SH-SY5Y (cell line): ENCODE measurements around the gene HECTD4.

ENCODE experiments used
- GATA2 ChIP-seq: IDR thresholded peaks from 2 replicates; pipeline ENCODE4 v1.6.1; 2011; ENCODE audit warnings: mild to moderate bottlenecking, low read depth, low read length
- GATA3 ChIP-seq: IDR thresholded peaks from 2 replicates; pipeline ENCODE4 v1.6.1; 2011; ENCODE audit warnings: low read depth, mild to moderate bottlenecking, low read length, moderate library complexity

HECTD4 gene

DNA sequence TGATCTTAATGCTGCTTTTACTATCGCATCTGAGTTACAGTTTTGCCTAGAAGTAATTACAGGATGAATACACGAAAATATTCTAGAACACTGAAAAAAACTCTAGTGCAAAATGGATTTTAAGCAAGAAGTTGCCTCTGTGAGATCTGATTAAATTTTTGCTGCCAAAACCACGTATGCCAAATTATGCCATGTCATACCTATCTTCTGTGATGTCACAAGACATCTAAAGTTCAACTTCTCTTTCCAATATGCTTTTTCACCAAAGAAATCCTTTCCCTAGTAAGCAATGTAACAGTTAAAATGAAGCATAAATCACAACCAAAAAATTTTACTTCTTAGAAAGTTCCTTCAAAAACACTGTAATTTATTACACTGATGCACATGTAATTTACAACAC lies 39.6 kb downstream of the HECTD4 start:
- no peak for TF ChIP-seq GATA3
- no peak for TF ChIP-seq GATA2

GRCh38 chr12:112341046-112341825 lies 41.0 kb downstream of the HECTD4 start:
- TF ChIP-seq GATA2, result no peak
- TF ChIP-seq GATA3, result no peak

DNA sequence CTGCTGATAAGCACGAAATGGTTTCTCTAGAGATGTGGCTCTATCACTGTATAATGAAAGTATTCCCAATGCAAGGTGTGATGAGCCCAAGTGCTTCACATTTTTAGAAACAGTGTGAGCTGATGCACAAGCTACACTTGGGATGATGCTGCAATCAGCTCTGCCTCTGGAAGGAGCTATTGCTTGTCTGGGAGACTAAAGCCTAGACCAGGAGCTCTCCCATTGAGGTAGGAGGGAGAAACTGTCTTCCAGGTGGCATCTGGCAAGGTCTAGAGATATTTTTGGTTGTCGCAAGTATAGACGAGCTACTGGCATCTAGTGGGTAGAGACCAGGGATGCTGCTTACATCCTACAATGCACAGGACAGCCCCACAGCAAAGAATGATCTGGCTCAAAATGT lies 42.0 kb downstream of the HECTD4 start:
- TF ChIP-seq GATA2 (no peak), GATA3 (no peak)

DNA sequence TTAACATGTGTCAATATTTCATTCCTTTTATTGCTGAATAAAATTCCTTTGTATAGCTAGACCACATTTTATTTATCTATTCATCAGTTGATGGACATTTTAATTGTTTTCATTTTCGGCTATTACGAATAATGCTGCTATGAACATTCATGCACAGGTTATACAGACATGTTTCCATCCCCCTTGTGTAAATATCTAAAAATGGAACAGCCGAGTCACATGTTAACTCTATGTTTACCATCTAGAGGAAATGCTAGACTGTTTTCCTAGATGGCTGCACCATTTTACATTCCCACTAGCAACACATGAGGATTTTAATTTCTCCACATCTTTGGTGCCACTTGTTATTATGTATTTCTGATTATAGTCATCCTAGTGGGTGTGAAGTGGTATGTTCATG lies 49.2 kb downstream of the HECTD4 start:
- no peak for TF ChIP-seq GATA2
- no peak for TF ChIP-seq GATA3

DNA sequence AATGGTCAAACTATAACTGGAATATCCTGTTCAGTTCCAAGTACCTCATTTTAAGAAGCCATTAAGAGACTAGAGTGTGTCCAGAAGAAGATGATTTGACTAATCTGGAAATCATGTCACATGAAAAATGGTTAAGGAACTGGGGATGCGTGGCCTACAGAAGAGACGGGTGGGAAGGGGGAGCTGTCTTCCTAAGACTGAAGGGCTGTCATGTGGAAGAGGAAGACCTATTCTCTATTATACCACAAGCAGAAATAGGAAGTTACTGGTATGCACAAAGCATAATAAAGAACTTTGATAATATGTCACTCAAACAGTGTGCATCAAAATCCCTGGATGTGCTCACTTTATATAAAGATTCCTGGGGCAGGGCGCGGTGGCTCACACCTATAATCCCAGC lies 50.3 kb downstream of the HECTD4 start:
- TF ChIP-seq GATA2 (no peak), GATA3 (no peak)

GRCh38 chr12:112330706-112331105 lies 51.5 kb downstream of the HECTD4 start:
- no peak for TF ChIP-seq GATA2

GRCh38 chr12:112328456-112329124 lies 53.6 kb downstream of the HECTD4 start:
- TF ChIP-seq GATA3 (no peak), GATA2 (no peak)

GRCh38 chr12:112327209-112327938 lies 54.9 kb downstream of the HECTD4 start:
- TF ChIP-seq GATA3 (no peak), GATA2 (no peak)

DNA sequence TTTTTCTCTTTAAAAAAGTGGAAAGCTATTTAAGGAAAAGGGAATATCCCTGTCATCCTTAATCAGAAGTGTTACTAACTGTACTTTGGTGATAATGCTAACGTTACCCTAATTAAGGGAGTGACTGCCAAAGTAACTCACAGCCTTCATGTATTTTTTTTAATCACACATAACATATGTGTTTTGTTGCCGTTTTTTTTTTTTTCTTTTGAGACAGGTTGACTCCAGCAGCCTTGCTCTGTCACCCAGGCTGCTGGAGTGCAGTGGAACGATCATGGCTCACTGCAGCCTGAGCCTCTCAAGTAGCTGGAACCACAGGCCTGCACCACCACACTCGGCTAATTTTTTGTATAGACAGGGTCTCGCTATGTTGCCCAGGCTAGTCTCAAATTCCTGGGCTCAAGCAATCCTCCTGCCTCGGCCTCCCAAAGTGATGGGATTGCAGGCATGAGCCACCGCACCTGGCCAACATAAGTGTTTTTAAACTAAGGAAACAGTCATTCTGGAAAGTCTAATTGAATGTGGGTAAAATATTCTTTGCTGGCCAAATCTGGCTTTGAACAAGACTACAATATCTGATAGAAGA lies 56.5 kb downstream of the HECTD4 start:
- TF ChIP-seq GATA3, result no peak
- TF ChIP-seq GATA2, result no peak

DNA sequence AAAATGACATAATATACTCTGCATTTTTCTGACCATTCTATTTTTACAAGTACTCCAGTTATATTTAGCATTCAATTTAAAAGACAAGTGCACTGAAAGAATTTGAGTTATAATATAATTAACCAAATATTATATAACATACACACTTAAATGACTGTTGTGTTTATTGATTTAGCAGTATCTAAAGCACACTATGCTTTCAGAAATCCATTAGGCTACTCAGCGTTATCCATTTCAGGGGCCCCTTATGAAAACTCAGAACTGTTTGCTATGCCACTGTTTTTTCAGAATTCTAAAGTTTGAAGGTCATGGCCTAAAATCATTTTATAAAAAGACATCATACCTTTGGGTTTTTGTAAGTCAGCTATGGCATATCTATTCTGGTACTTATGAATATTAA lies 57.1 kb downstream of the HECTD4 start:
- TF ChIP-seq GATA2 (no peak), GATA3 (no peak)

- TF ChIP-seq GATA2, result no peak
- TF ChIP-seq GATA3, result no peak
Observed at GRCh38 chr12:112322882-112323547, 59.2 kb downstream of the HECTD4 start.

DNA sequence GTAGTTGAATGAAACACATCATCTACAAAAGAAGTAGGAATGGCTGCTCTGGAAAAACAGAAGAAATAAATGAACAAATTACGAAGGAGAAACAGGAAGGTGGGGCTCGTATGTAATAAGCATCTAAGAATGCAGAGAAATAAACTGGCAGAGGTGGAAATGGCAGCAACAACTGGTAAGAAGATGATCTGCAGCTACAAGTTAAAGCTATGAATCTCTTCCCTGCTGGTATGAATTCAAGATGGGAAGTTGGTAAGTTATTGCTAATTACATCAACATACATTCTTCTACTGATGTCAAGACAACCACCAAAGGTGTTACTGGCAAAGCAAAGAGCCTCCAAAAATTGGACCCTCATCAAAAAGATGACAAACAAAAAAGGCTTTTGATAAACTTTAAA lies 59.8 kb downstream of the HECTD4 start:
- TF ChIP-seq GATA2 (no peak), GATA3 (no peak)

GRCh38 chr12:112321245-112321644 lies 61.0 kb downstream of the HECTD4 start:
- TF ChIP-seq GATA2 (no peak), GATA3 (no peak)

DNA sequence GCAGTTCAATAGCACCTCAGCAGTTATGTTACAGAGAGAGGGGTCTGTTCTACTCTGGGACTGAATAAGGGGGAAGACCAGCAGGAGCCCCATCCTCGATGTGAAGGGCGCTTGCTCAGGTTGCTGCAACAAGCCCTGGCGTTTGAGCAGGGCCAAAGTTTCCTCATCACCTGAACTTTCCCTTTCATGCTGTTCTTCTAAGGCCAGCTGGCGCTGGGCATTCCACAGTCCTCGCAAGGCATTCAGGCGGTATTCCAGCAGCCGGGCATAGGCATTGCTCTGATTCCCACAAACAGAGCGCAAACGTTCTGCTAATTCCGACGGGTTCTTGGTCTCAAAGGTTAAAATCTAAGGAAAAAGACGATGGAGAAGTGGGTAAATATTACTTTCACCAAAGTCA lies 62.8 kb downstream of the HECTD4 start:
- no peak for TF ChIP-seq GATA2
- TF ChIP-seq GATA3, result no peak
